Measurements from ENCODE around the gene RGR. TPM values are rescaled to one million over a fixed set of nuclear protein-coding genes. Genes with fewer than 3 reads are reported as not detected.

The RGR gene
- total RNA-seq, 2 experiments from 2014 or later = not detected

GRCh38 chr10:84308021-84308420 lies 63.2 kb downstream of the RGR start:
- Mint-ChIP-seq H3K4me1 (ENCODE audit: low read depth) (peaks cover 51% of the 10 kb centered on the region), H3K27me3 (ENCODE audit: low read depth) (peaks cover 14% of the 10 kb centered on the region), H3K36me3 (ENCODE audit: low read depth) (peaks cover 15% of the 10 kb centered on the region), H3K9me3 (ENCODE audit: insufficient read depth) (peaks cover 3% of the 10 kb centered on the region), H3K4me3 (no peak overlapping the region), H3K27ac (peak overlapping the region; percentile 44)
- POLR2A ChIA-PET = no interaction called here
- ATAC-seq (peak; percentile 26), DNase-seq (no peak)
- CTCF ChIA-PET = interaction anchor here (0.7 to 1.2 kb wide), 4 partner anchors 21 to 232 kb away, joined by 3 read pairs; no protein-coding TSS in a partner anchor

- H3K9me3 Mint-ChIP-seq (ENCODE audit: insufficient read depth) = peaks cover 3% of the 10 kb centered on the region
- H3K27me3 Mint-ChIP-seq (ENCODE audit: low read depth) = peaks cover 12% of the 10 kb centered on the region
- H3K27ac Mint-ChIP-seq = peak overlapping the region; percentile 86
- peaks cover 52% of the 10 kb centered on the region for H3K4me1 Mint-ChIP-seq (ENCODE audit: low read depth)
- H3K4me3 Mint-ChIP-seq = peak overlapping the region; percentile 62
- ChIA-PET POLR2A (no interaction called here), CTCF (interaction anchor here (0.9 to 1.2 kb wide), 3 partner anchors 20 to 232 kb away, joined by 3 read pairs; no protein-coding TSS in a partner anchor)
- DNase-seq = peak; percentile 50
- peak; percentile 57 for ATAC-seq
- H3K36me3 Mint-ChIP-seq (ENCODE audit: low read depth) = peaks cover 15% of the 10 kb centered on the region
Observed at GRCh38 chr10:84308481-84309304, 63.8 kb downstream of the RGR start.

Other genes starting within 250 kb of the RGR start
- gene GHITM, start 105.5 kb upstream of the RGR start, total RNA-seq = 100 to 1,000 TPM; 123 to 133 TPM
- gene GPR15LG, start 71.3 kb upstream of the RGR start, total RNA-seq = not detected
- under 1 TPM; 0.26 to 0.29 TPM for gene CDHR1, start 50.5 kb upstream of the RGR start, total RNA-seq
- not detected for gene LRIT2, start 19.5 kb upstream of the RGR start, total RNA-seq
- not detected for gene LRIT1, start 3.5 kb upstream of the RGR start, total RNA-seq
- gene CCSER2, start 83.5 kb downstream of the RGR start, total RNA-seq = 10 to 100 TPM; 77.8 to 78.8 TPM

Data from activated CD8-positive, alpha-beta T cell treated with anti-CD3 and anti-CD28 coated beads, Interleukin-2, amount 10 ng/mL, durations not matched to agents 7 days and 5 days (primary cell).